Choroid plexus epithelial cell (primary cell): ENCODE results near the gene KRTAP12-3.

Source experiments
- DNase-seq: peaks from one replicate; pipeline ENCODE4 v3.0.0-alpha.2; 2010; ENCODE audit warnings: low read depth
- H3K4me3 ChIP-seq: 2 replicates; pipeline ENCODE4 v1.5.1; 2011; ENCODE audit warnings: low read depth, mild to moderate bottlenecking, control low read depth, low read length, moderate library complexity
- TF ChIP-seq, protein P1 (sequence below): conservative IDR thresholded peaks from 2 replicates; pipeline ENCODE4 v1.5.1; 2011; ENCODE audit warnings: low read depth, mild to moderate bottlenecking, control low read depth, inconsistent platforms, low read length, moderate library complexity

Gene KRTAP12-3

DNA sequence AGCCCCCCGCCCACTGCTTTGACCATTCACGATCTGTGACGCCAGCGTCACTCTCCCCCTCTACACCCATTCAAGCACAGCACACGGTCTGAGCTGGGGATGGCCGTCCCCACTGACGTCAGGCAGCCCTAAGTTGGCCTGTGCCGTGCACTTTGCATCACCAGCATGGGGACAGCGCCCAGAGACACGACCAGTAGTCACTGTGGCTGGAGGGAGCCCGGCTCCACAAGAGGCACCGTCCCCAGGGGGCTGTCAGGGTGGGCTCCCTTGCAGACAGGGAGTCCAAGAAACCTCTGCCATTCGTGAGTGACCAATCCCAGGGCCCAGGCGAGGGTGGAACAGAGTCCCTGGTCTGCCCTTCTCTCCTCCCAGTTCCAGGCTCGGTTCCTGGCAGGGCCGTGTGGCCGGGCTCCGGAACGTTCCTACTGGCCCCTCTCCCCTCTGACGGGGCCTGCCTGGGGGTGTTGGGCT, 43.5 kb upstream of the KRTAP12-3 start:
- H3K4me3 ChIP-seq: no peak overlapping the region
- DNase-seq: no peak
- TF ChIP-seq, protein P1, sequence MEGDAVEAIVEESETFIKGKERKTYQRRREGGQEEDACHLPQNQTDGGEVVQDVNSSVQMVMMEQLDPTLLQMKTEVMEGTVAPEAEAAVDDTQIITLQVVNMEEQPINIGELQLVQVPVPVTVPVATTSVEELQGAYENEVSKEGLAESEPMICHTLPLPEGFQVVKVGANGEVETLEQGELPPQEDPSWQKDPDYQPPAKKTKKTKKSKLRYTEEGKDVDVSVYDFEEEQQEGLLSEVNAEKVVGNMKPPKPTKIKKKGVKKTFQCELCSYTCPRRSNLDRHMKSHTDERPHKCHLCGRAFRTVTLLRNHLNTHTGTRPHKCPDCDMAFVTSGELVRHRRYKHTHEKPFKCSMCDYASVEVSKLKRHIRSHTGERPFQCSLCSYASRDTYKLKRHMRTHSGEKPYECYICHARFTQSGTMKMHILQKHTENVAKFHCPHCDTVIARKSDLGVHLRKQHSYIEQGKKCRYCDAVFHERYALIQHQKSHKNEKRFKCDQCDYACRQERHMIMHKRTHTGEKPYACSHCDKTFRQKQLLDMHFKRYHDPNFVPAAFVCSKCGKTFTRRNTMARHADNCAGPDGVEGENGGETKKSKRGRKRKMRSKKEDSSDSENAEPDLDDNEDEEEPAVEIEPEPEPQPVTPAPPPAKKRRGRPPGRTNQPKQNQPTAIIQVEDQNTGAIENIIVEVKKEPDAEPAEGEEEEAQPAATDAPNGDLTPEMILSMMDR: no peak

DNA sequence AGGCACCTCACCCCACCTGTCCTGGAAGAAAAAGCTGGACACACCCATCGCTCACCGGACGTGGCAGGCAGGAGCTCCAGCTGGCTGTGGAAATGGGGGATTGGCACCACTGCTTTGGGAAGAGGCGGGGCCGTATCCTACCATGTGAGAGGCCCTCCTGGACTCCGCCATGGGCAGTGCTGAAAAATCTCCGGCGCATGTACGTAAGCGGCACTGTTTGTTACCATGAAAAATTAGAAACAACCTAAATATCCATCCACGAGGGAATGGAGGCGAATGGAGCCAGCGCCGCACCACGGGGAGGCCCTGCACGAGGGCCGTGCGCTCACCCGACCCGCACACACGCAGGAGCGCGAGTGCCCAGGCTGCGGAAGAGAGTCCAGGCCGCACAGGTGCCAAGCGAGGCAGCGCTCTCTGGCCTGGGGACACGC, 42.8 kb upstream of the KRTAP12-3 start:
- TF ChIP-seq, protein P1: no peak
- H3K4me3 ChIP-seq: no peak overlapping the region
- no peak for DNase-seq

DNA sequence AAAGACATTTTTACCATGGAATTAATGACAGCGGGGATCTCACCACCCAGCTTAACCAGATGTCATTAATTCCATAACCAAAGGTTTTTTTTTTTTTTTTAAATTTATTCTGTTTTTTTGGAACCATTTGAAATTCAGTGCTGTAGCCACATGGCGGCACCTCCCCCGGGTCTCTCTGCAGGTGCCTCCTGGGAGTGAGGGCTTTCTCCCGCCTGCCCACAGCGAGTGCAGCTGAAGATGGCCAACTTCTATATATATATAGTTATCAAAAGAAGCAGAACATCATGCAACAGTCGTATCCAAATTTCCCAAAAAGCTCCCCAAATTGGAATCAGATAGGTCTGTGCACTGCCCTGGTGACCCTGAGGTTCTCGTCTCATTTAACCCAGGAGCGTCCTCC, 42.3 kb upstream of the KRTAP12-3 start:
- TF ChIP-seq, protein P1: no peak
- no peak overlapping the region for H3K4me3 ChIP-seq
- no peak for DNase-seq

DNA sequence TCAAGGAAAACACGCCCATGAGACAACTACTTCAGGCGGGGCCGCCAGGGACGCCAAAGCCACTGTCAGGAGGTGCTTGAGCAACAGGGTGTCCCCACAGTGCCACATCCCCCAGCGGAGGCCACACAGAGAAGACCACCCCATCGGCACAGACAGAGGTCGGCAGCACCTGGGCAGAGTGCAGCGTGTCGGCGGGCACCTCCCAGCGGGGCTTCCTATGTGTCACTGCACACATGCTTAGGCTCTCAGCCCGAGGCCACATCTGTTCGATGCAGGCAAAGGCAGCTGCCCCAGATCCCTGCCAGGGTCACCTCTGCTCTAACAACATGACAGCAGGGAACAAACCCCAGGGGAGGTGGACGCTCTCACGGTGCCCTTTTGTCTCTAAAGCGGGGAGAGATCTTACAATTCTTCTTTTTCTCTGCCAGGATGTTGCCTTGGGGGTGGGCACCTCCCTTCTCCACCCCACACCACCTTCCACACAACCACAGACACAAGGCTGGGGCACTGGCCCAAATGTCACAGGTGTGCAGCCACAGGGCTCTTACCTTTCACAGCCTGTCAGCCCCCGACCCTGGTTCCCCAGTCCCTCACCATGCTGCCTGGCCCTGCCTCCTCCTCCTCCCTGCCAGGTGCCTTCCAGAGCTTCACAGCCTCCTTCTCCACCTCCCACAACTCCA, 41.7 kb upstream of the KRTAP12-3 start:
- DNase-seq: no peak
- no peak overlapping the region for H3K4me3 ChIP-seq
- TF ChIP-seq, protein P1: no peak

DNA sequence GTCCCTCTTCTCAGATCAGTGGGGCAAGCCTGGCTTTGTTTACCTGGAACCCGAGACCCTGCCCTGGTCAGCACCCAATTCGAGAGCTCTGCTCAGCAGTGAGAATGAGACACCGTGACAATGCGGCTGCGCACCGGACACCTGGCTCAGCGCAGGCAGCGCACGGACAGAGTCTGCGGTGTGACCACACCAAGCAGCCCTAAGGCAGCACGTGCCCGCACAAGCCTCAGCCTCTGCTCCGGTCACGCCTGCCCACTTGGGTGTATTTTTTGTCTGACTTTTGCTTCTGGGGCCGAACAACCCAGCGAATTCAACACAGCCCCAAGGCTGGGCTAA, 41.2 kb upstream of the KRTAP12-3 start:
- DNase-seq: no peak
- TF ChIP-seq, protein P1: no peak
- no peak overlapping the region for H3K4me3 ChIP-seq

DNA sequence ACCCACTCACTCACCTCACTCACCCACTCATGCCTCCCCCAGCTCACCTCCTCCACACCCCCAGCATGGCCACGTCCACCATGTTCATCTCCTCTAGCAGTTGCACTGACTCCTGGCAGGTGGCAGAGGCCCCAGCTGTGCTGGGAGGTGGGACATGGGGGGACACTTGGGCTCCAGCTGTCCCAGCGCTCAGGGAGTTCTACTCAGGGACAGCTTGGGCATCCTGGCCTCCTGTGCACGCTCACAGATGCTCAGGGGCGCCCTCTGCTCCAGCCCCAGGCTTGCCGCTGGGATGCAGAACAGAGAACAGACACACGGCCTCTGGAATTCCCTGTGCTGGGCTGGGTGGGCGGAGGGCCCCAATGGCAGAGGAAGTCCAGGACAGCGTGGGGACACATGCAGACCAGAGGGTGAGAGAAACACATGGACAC, 40.6 kb upstream of the KRTAP12-3 start:
- DNase-seq: no peak
- TF ChIP-seq, protein P1: no peak
- no peak overlapping the region for H3K4me3 ChIP-seq

DNA sequence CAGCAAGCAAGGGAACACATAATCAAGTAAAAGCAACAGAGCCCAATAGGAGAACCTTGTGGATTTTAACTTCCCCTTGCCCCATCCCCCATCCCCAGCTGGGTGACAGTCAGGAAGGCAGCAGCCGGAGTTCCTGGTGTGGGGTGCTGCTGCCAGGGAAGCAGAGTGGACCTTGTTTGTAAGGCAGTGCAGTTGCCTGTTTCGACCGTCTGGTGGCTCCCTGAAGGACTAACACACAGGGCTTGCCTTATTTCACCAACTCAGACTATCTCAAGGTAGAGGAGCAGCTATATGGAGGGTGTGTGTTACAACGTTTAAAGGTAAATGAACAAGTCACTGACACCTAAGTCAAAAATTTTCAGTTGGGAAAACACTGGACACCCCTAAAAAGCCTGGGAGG, 39.2 kb upstream of the KRTAP12-3 start:
- H3K4me3 ChIP-seq: no peak overlapping the region
- peak; percentile 28 for DNase-seq

More for the DNA sequence above, 39.2 kb upstream of the KRTAP12-3 start:
- TF ChIP-seq, protein P1: peak; percentile 42
